GM12878 (cell line): ENCODE data around the gene RBM18. TPM values are rescaled to one million over a fixed set of nuclear protein-coding genes. Genes with fewer than 3 reads are reported as not detected.

Source experiments
- ATAC-seq: fragments of 200-7000 bp; cut with Tn5 transposase; 3 replicates; pipeline ENCODE4 v1.9.1; 2020; ENCODE audit warnings: mild to moderate bottlenecking, moderate library complexity
- BruUV-seq: library from RNA; stranded (reverse); fragments of 400-500 nt; replicated peaks from 2 replicates; lab custom pipeline; 2021; lab: Mats Ljungman, UMichigan
- CTCF ChIA-PET: fragments of 300-600 bp; sonication (Branson Sonifier 250); formaldehyde crosslinking; extraction: SDS; loops from one replicate; lab custom pipeline; 2021; ENCODE audit warnings: inconsistent platforms; lab: Yijun Ruan, JAX
- POLR2A ChIA-PET: fragments of 350-600 bp; formaldehyde crosslinking; extraction: SDS; loops from one replicate; lab custom pipeline; 2021; ENCODE audit warnings: inconsistent platforms; lab: Charles Lee
- RAD21 ChIA-PET: fragments of 300-600 bp; sonication (Branson Sonifier 250); formaldehyde crosslinking; loops from one replicate; lab custom pipeline; 2023; ENCODE audit warnings: antibody characterized with exemption; ENCODE audit not compliant: unreplicated experiment; lab: Charles Lee
- SMC1A ChIA-PET: fragments of 300-600 bp; sonication (Branson Sonifier 250); formaldehyde crosslinking; loops from one replicate; lab custom pipeline; 2023; ENCODE audit not compliant: unreplicated experiment, uncharacterized antibody; lab: Charles Lee
- DNase-seq: peaks from one replicate; pipeline ENCODE4 v3.0.0-alpha.2; 2011; ENCODE audit warnings: low read depth, low spot score
- FAIRE-seq: peaks from 3 replicates; lab custom pipeline; 2011; peaks lifted over from hg19 to GRCh38; lab: Jason Lieb, UNC
- H2AFZ ChIP-seq: 2 replicates; pipeline ENCODE4 v1.6.0; 2011; ENCODE audit warnings: low read depth, low read length, control low read depth; ENCODE audit not compliant: control insufficient read depth
- H3K27ac ChIP-seq: 2 replicates; pipeline ENCODE4 v1.5.1; 2011; ENCODE audit warnings: control low read depth; ENCODE audit not compliant: control insufficient read depth, insufficient read depth
- H3K27me3 ChIP-seq, 2 experiments: replicated peaks in 1 of 2; 2 replicates each; pipeline versions ENCODE4 v1.6.0 to v1.6.1; 2011; ENCODE audit warnings: low read length in 1 of 2; ENCODE audit not compliant: control insufficient read depth in 2 of 2, insufficient read depth in 2 of 2
- H3K36me3 ChIP-seq, 2 experiments: 2 replicates each; pipeline ENCODE4 v1.5.1; 2011; ENCODE audit warnings: low read length in 1 of 2; ENCODE audit not compliant: control insufficient read depth in 2 of 2, insufficient read depth in 2 of 2
- H3K4me1 ChIP-seq: 2 replicates; pipeline ENCODE4 v1.6.1; 2011; ENCODE audit warnings: mild to moderate bottlenecking, low read length, moderate library complexity, mixed read lengths; ENCODE audit not compliant: control insufficient read depth, insufficient read depth
- H3K4me2 ChIP-seq: 2 replicates; pipeline ENCODE4 v1.6.0; 2011; ENCODE audit warnings: control low read depth; ENCODE audit not compliant: control insufficient read depth, insufficient read depth
- H3K4me3 ChIP-seq: fragments of 200-600 bp; sonication (generic); 2 replicates; pipeline ENCODE4 v1.5.1; 2016
- H3K79me2 ChIP-seq: 2 replicates; pipeline ENCODE4 v1.6.0; 2011; ENCODE audit warnings: low read length; ENCODE audit not compliant: control insufficient read depth, insufficient read depth
- H3K9ac ChIP-seq: 2 replicates; pipeline ENCODE4 v1.8.0; 2011; ENCODE audit warnings: low read length, control low read depth, mixed read lengths; ENCODE audit not compliant: control insufficient read depth, insufficient read depth
- H3K9me3 ChIP-seq: replicated peaks from 3 replicates; pipeline ENCODE4 v1.5.1; 2011; ENCODE audit warnings: mild to moderate bottlenecking, low read length; ENCODE audit not compliant: control insufficient read depth, insufficient read depth
- H4K20me1 ChIP-seq: 2 replicates; pipeline ENCODE4 v1.6.0; 2011; ENCODE audit not compliant: control insufficient read depth, insufficient read depth
- ATF2 ChIP-seq: IDR thresholded peaks from 2 replicates; pipeline ENCODE4 v1.6.1; 2012; ENCODE audit warnings: low read length, inconsistent platforms
- ATF7 ChIP-seq: fragments of 450-650 bp; IDR thresholded peaks from 2 replicates; pipeline ENCODE4 v1.6.1; 2016; ENCODE audit warnings: low read depth, mild to moderate bottlenecking
- BCLAF1 ChIP-seq: fragments of 450-650 bp; IDR thresholded peaks from 2 replicates; pipeline ENCODE4 v1.6.1; 2017; ENCODE audit warnings: antibody characterized with exemption, mild to moderate bottlenecking, moderate library complexity
- BRCA1 ChIP-seq: IDR thresholded peaks from 2 replicates; pipeline ENCODE4 v1.6.1; 2011; ENCODE audit warnings: low read depth, low read length, improper control_type of control experiment
- E2F4 ChIP-seq: IDR thresholded peaks from 2 replicates; pipeline ENCODE4 v1.6.1; 2012; ENCODE audit warnings: low read depth, low read length, improper control_type of control experiment
- E2F8 ChIP-seq: fragments of 450-650 bp; IDR thresholded peaks from 2 replicates; pipeline ENCODE4 v1.6.1; 2018; ENCODE audit warnings: mild to moderate bottlenecking, low read depth, moderate library complexity; ENCODE audit not compliant: partially characterized antibody
- HDGF ChIP-seq: fragments of 450-650 bp; IDR thresholded peaks from 2 replicates; pipeline ENCODE4 v1.6.1; 2016; ENCODE audit warnings: antibody characterized with exemption
- JUNB ChIP-seq: IDR thresholded peaks from 2 replicates; pipeline ENCODE4 v1.6.1; 2016; ENCODE audit warnings: antibody characterized with exemption, mild to moderate bottlenecking
- MTA2 ChIP-seq: fragments of 450-650 bp; IDR thresholded peaks from 2 replicates; pipeline ENCODE4 v1.6.1; 2016; ENCODE audit warnings: low read depth, mild to moderate bottlenecking, moderate library complexity
- NR2C2 ChIP-seq: IDR thresholded peaks from 2 replicates; pipeline ENCODE4 v1.6.1; 2011; ENCODE audit warnings: borderline replicate concordance, low read depth; ENCODE audit not compliant: control insufficient read depth, insufficient read length
- RCOR1 ChIP-seq: conservative IDR thresholded peaks from 2 replicates; pipeline ENCODE4 v1.6.1; 2012; ENCODE audit warnings: low read depth, low read length, improper control_type of control experiment
- SREBF2 ChIP-seq: IDR thresholded peaks from 2 replicates; pipeline ENCODE4 v1.6.1; 2012; ENCODE audit warnings: mild to moderate bottlenecking, low read length
- TCF12 ChIP-seq: IDR thresholded peaks from 2 replicates; pipeline ENCODE4 v1.6.1; 2011; ENCODE audit warnings: low read depth, mild to moderate bottlenecking, low read length
- ZNF384 ChIP-seq: IDR thresholded peaks from 2 replicates; pipeline ENCODE4 v1.6.1; 2012; ENCODE audit warnings: low read depth, mild to moderate bottlenecking, low read length, improper control_type of control experiment, borderline replicate concordance
- ZZZ3 ChIP-seq: IDR thresholded peaks from 2 replicates; pipeline ENCODE4 v1.6.1; 2011; ENCODE audit warnings: low read depth; ENCODE audit not compliant: control insufficient read depth, insufficient read length
- WGBS: methylation state at CpG from one replicate; pipeline ENCODE4 v1.1.6; 2016; ENCODE audit warnings: low lambda C conversion rate; ENCODE audit not compliant: insufficient replicate concordance, insufficient coverage; ENCODE audit errors: missing lambda C conversion rate; 5-methylcytosine and 5-hydroxymethylcytosine counted together
- in situ Hi-C: fragments of 300-500 bp; cut with MboI; formaldehyde crosslinking; loops from 9 replicates; pipeline ENCODE4 v1.14.3; 2018; ENCODE audit warnings: mixed read lengths
- intact Hi-C: fragments of 100-400 bp; cut with micrococcal nuclease; formaldehyde crosslinking; loops from one replicate; pipeline ENCODE4 v1.14.2; 2022; ENCODE audit not compliant: unreplicated experiment
- polyA plus RNA-seq, 11 experiments: library from polyadenylated mRNA; depleted of rRNA in 4 of 11; unstranded in 6 of 11; stranded (reverse) in 5 of 11; fragments of >200 nt; fragmentation: Nextera tagmentation in 4 of 11; fragmentation: Illumina TruSeq in 1 of 11; extraction: Ambion mirVana in 4 of 11; extraction: Trizol in 1 of 11; gene quantifications; 1 replicate in 1 of 11; 2 replicates in 10 of 11; pipeline versions ENCODE4 v1.2.1 to v1.2.3, GENCODE V29; 2011 to 2016; ENCODE audit warnings: inconsistent platforms in 2 of 11, missing spikeins in 2 of 11, low read depth in 1 of 11
- total RNA-seq, 4 experiments: library from RNA; depleted of rRNA in 3 of 4; stranded (reverse); fragments of >200 nt in 3 of 4; fragmentation: Illumina TruSeq in 1 of 4; extraction: Trizol in 1 of 4; gene quantifications; 2 replicates each; pipeline versions ENCODE4 v1.2.1 to v1.2.3, GENCODE V29; 2013 to 2021

The RBM18 gene
- total and polyA plus RNA-seq, 10 of the 15 experiments (the other 5 are each of a cell fraction or from before 2014, with no cell fraction given): 6.4 to 46.8 (median 30.4) TPM

GRCh38 chr9:122314165-122314564 lies 49.5 kb upstream of the RBM18 start (continued):
- TF ChIP-seq RCOR1: no peak

- Histone ChIP-seq H3K36me3 (peaks cover 3 to 19% of the 10 kb centered on the region in 2 experiments), H2AFZ (no peak overlapping the region), H3K4me2 (no peak overlapping the region), H3K27ac (no peak overlapping the region), H3K27me3 (no peaks in the 10 kb centered on the region), H3K4me1 (no peaks in the 10 kb centered on the region), H4K20me1 (no peaks in the 10 kb centered on the region), H3K9me3 (no peaks in the 10 kb centered on the region), H3K4me3 (no peak overlapping the region), H3K79me2 (no peaks in the 10 kb centered on the region), H3K9ac (no peak overlapping the region)
- in situ Hi-C loops: no loop called here
- ChIA-PET RAD21 (no interaction called here), CTCF (no interaction called here), POLR2A (no interaction called here), SMC1A (interaction anchor here (1.3 kb wide), 1 partner anchor 8 kb away, joined by 3 read pairs; no protein-coding TSS in a partner anchor)
- FAIRE-seq (no peak), DNase-seq (no peak), ATAC-seq (no peak)
- BruUV-seq: no TSS peak
- intact Hi-C loops: no loop called here
- 72% methylated on average over 2 of the region's 2 CpGs for WGBS
- TF ChIP-seq BCLAF1: no peak
- no peak for TF ChIP-seq E2F8
- TF ChIP-seq ZZZ3: no peak
- no peak for TF ChIP-seq NR2C2
- no peak for TF ChIP-seq ZNF384
- TF ChIP-seq MTA2: no peak
- no peak for TF ChIP-seq ATF2
- no peak for TF ChIP-seq TCF12
- TF ChIP-seq SREBF2: no peak
- no peak for TF ChIP-seq HDGF
- TF ChIP-seq ATF7: no peak
- TF ChIP-seq BRCA1: no peak
- no peak for TF ChIP-seq JUNB
- TF ChIP-seq E2F4: no peak
Measured at GRCh38 chr9:122309861-122310260, 45.2 kb upstream of the RBM18 start.
